HepG2 (cell line): ENCODE measurements around the gene BATF. TPM values are rescaled to one million over a fixed set of nuclear protein-coding genes. Genes with fewer than 3 reads are reported as not detected.

Experiments used
- ERF ChIP-seq: IDR thresholded peaks from 2 replicates; pipeline ENCODE4 v1.6.1; 2018; ENCODE audit warnings: missing biosample characterization, missing genetic modification reagents
- FOXK1 ChIP-seq: sonication (generic); formaldehyde crosslinking; IDR thresholded peaks from 2 replicates; pipeline ENCODE4 v1.4.0; 2020; ENCODE audit warnings: low read depth, missing genetic modification reagents, borderline replicate concordance
- GLI4 ChIP-seq: sonication (generic); formaldehyde crosslinking; IDR thresholded peaks from 2 replicates; pipeline ENCODE4 v1.5.1; 2020; ENCODE audit warnings: missing genetic modification reagents, mild to moderate bottlenecking, moderate library complexity, borderline replicate concordance
- IRX3 ChIP-seq: sonication (generic); formaldehyde crosslinking; IDR thresholded peaks from 2 replicates; pipeline ENCODE4 v1.8.1; 2023; ENCODE audit warnings: mild to moderate bottlenecking, low read depth, missing genetic modification reagents, borderline replicate concordance
- KLF15 ChIP-seq: sonication (generic); formaldehyde crosslinking; IDR thresholded peaks from 2 replicates; pipeline ENCODE4 v1.8.1; 2023; ENCODE audit warnings: borderline replicate concordance, mild to moderate bottlenecking, inconsistent platforms, missing genetic modification reagents, mixed read lengths
- MBD4 ChIP-seq: IDR thresholded peaks from 2 replicates; pipeline ENCODE4 v1.6.1; 2012; ENCODE audit warnings: low read length, inconsistent platforms, borderline replicate concordance
- MIXL1 ChIP-seq: IDR thresholded peaks from 2 replicates; pipeline ENCODE4 v1.6.1; 2016
- NR1H2 ChIP-seq: sonication (generic); formaldehyde crosslinking; IDR thresholded peaks from 2 replicates; pipeline ENCODE4 v1.8.1; 2022; ENCODE audit warnings: low read depth, missing genetic modification reagents, borderline replicate concordance
- RXRB ChIP-seq: IDR thresholded peaks from 2 replicates; pipeline ENCODE4 v1.6.1; 2016; ENCODE audit warnings: borderline replicate concordance, missing genetic modification reagents, missing compliant biosample characterization
- SALL1 ChIP-seq: sonication (generic); formaldehyde crosslinking; IDR thresholded peaks from 2 replicates; pipeline ENCODE4 v1.8.0; 2022; ENCODE audit warnings: mild to moderate bottlenecking, missing genetic modification reagents
- ZBTB21 ChIP-seq: sonication (generic); formaldehyde crosslinking; IDR thresholded peaks from 2 replicates; pipeline ENCODE4 v1.4.0; 2020; ENCODE audit warnings: missing genetic modification reagents
- ZNF329 ChIP-seq: sonication (generic); formaldehyde crosslinking; IDR thresholded peaks from 2 replicates; pipeline ENCODE4 v1.9.0; 2021; ENCODE audit warnings: low read depth, mild to moderate bottlenecking, missing genetic modification reagents
- ZNF335 ChIP-seq: sonication (generic); formaldehyde crosslinking; IDR thresholded peaks from 2 replicates; pipeline ENCODE4 v1.4.0; 2020; ENCODE audit warnings: missing genetic modification reagents
- ZNF441 ChIP-seq: sonication (generic); formaldehyde crosslinking; IDR thresholded peaks from 2 replicates; pipeline ENCODE4 v1.7.0; 2021; ENCODE audit warnings: missing genetic modification reagents, borderline replicate concordance
- ZNF883 ChIP-seq: sonication (generic); formaldehyde crosslinking; IDR thresholded peaks from 2 replicates; pipeline ENCODE4 v1.5.1; 2020; ENCODE audit warnings: mild to moderate bottlenecking, missing genetic modification reagents; ENCODE audit errors: not compliant biosample characterization
- polyA plus RNA-seq, 8 experiments: library from polyadenylated mRNA; depleted of rRNA in 3 of 8; stranded (reverse) in 7 of 8; unstranded in 1 of 8; fragments of >200 nt; fragmentation: Illumina TruSeq in 4 of 8; extraction: Trizol in 4 of 8; gene quantifications; 2 replicates each; pipeline versions ENCODE4 v1.2.1 to v1.2.3, GENCODE V29; 2011 to 2016; ENCODE audit warnings: low read depth in 4 of 8, missing spikeins in 1 of 8, mixed read lengths in 1 of 8; ENCODE audit not compliant: insufficient read depth in 1 of 8
- total RNA-seq, 5 experiments: library from RNA; depleted of rRNA; stranded (reverse); fragments of >200 nt; fragmentation: Illumina TruSeq; extraction: Trizol; gene quantifications; 2 replicates each; pipeline ENCODE4 v1.2.3, GENCODE V29; 2016; ENCODE audit warnings: low read depth in 1 of 5
- TF ChIP-seq, protein P1 (sequence below): sonication (generic); formaldehyde crosslinking; IDR thresholded peaks from 2 replicates; pipeline ENCODE4 v1.4.0; 2020; ENCODE audit warnings: mild to moderate bottlenecking, missing genetic modification reagents
- TF ChIP-seq, protein P2 (sequence below): sonication (generic); formaldehyde crosslinking; IDR thresholded peaks from 2 replicates; pipeline ENCODE4 v1.4.0; 2020; ENCODE audit warnings: missing genetic modification reagents
- TF ChIP-seq, protein P3 (sequence below): sonication (generic); formaldehyde crosslinking; IDR thresholded peaks from 2 replicates; pipeline ENCODE4 v1.9.0; 2021; ENCODE audit warnings: missing genetic modification reagents, mild to moderate bottlenecking, borderline replicate concordance
- TF ChIP-seq, protein P4 (sequence below): IDR thresholded peaks from 2 replicates; pipeline ENCODE4 v1.6.1; 2016; ENCODE audit warnings: low read depth, borderline replicate concordance
- TF ChIP-seq, protein P5 (sequence below): IDR thresholded peaks from 2 replicates; pipeline ENCODE4 v1.6.1; 2016
- TF ChIP-seq, protein P6 (sequence below): sonication (generic); formaldehyde crosslinking; IDR thresholded peaks from 2 replicates; pipeline ENCODE4 v1.8.1; 2023; ENCODE audit warnings: missing genetic modification reagents, inconsistent platforms, borderline replicate concordance

BATF gene
- total and polyA plus RNA-seq, 2 of the 13 experiments (the other 11 are each of a cell fraction or from before 2014, with no cell fraction given) = 0.22 to 0.37 TPM

DNA sequence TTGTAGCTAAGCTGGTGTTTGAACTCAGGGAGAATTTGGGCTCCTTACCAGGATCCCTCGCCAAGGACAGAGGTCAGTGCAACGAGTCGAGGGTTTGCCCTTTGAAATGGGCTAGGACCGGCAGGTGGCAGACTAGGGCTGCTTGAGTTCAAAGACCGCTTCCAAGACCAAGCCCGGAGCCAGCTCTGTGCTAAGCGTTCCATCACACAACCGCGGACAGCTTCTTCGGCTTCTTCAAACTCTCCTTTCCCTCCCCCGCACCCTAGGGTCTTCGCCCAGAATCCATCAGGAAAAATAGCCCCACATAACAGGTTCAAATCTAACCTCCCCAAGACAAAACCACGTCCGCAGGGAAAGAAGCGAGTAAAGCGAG is 55.4 kb downstream of the BATF start (continued):
- TF ChIP-seq, protein P1, sequence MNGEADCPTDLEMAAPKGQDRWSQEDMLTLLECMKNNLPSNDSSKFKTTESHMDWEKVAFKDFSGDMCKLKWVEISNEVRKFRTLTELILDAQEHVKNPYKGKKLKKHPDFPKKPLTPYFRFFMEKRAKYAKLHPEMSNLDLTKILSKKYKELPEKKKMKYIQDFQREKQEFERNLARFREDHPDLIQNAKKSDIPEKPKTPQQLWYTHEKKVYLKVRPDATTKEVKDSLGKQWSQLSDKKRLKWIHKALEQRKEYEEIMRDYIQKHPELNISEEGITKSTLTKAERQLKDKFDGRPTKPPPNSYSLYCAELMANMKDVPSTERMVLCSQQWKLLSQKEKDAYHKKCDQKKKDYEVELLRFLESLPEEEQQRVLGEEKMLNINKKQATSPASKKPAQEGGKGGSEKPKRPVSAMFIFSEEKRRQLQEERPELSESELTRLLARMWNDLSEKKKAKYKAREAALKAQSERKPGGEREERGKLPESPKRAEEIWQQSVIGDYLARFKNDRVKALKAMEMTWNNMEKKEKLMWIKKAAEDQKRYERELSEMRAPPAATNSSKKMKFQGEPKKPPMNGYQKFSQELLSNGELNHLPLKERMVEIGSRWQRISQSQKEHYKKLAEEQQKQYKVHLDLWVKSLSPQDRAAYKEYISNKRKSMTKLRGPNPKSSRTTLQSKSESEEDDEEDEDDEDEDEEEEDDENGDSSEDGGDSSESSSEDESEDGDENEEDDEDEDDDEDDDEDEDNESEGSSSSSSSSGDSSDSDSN (CRISPR knock-in tag) = 0 out of 2 replicates have a peak, but pooled peaks have one; percentile 28
- TF ChIP-seq IRX3 (CRISPR knock-in tag) (0 out of 2 replicates have a peak, but pooled peaks have one; percentile 44), GLI4 (CRISPR knock-in tag) (no peak), ERF (CRISPR knock-in tag) (peak; percentile 52; the same call in 1 of the 2 replicates), KLF15 (CRISPR knock-in tag) (no peak), SALL1 (CRISPR knock-in tag) (peak; percentile 36; the same call in 1 of the 2 replicates), NR1H2 (CRISPR knock-in tag) (no peak), FOXK1 (peak; percentile 31; the same call in 1 of the 2 replicates), RXRB (CRISPR knock-in tag) (0 out of 2 replicates have a peak, but pooled peaks have one; percentile 32), MBD4 (no peak), ZNF883 (CRISPR knock-in tag) (peak; percentile 19), MIXL1 (CRISPR knock-in tag) (peak; percentile 29; the same call in 1 of the 2 replicates), ZNF441 (CRISPR knock-in tag) (0 out of 2 replicates have a peak, but pooled peaks have one; percentile 20), ZNF329 (CRISPR knock-in tag) (0 out of 2 replicates have a peak, but pooled peaks have one; percentile 3), ZNF335 (CRISPR knock-in tag) (0 out of 2 replicates have a peak, but pooled peaks have one; percentile 36), ZBTB21 (CRISPR knock-in tag) (no peak)
- TF ChIP-seq, protein P2, sequence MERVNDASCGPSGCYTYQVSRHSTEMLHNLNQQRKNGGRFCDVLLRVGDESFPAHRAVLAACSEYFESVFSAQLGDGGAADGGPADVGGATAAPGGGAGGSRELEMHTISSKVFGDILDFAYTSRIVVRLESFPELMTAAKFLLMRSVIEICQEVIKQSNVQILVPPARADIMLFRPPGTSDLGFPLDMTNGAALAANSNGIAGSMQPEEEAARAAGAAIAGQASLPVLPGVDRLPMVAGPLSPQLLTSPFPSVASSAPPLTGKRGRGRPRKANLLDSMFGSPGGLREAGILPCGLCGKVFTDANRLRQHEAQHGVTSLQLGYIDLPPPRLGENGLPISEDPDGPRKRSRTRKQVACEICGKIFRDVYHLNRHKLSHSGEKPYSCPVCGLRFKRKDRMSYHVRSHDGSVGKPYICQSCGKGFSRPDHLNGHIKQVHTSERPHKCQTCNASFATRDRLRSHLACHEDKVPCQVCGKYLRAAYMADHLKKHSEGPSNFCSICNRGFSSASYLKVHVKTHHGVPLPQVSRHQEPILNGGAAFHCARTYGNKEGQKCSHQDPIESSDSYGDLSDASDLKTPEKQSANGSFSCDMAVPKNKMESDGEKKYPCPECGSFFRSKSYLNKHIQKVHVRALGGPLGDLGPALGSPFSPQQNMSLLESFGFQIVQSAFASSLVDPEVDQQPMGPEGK (CRISPR knock-in tag) = no peak
- TF ChIP-seq, protein P3, sequence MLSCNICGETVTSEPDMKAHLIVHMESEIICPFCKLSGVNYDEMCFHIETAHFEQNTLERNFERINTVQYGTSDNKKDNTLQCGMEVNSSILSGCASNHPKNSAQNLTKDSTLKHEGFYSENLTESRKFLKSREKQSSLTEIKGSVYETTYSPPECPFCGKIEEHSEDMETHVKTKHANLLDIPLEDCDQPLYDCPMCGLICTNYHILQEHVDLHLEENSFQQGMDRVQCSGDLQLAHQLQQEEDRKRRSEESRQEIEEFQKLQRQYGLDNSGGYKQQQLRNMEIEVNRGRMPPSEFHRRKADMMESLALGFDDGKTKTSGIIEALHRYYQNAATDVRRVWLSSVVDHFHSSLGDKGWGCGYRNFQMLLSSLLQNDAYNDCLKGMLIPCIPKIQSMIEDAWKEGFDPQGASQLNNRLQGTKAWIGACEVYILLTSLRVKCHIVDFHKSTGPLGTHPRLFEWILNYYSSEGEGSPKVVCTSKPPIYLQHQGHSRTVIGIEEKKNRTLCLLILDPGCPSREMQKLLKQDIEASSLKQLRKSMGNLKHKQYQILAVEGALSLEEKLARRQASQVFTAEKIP (CRISPR knock-in tag) = no peak
- TF ChIP-seq, protein P4, sequence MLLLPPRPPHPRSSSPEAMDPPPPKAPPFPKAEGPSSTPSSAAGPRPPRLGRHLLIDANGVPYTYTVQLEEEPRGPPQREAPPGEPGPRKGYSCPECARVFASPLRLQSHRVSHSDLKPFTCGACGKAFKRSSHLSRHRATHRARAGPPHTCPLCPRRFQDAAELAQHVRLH (CRISPR knock-in tag) = no peak
- TF ChIP-seq, protein P5, sequence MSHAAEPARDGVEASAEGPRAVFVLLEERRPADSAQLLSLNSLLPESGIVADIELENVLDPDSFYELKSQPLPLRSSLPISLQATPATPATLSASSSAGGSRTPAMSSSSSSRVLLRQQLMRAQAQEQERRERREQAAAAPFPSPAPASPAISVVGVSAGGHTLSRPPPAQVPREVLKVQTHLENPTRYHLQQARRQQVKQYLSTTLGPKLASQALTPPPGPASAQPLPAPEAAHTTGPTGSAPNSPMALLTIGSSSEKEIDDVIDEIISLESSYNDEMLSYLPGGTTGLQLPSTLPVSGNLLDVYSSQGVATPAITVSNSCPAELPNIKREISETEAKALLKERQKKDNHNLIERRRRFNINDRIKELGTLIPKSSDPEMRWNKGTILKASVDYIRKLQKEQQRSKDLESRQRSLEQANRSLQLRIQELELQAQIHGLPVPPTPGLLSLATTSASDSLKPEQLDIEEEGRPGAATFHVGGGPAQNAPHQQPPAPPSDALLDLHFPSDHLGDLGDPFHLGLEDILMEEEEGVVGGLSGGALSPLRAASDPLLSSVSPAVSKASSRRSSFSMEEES (CRISPR knock-in tag) = peak; percentile 13; the same call in 1 of the 2 replicates
- TF ChIP-seq, protein P6, sequence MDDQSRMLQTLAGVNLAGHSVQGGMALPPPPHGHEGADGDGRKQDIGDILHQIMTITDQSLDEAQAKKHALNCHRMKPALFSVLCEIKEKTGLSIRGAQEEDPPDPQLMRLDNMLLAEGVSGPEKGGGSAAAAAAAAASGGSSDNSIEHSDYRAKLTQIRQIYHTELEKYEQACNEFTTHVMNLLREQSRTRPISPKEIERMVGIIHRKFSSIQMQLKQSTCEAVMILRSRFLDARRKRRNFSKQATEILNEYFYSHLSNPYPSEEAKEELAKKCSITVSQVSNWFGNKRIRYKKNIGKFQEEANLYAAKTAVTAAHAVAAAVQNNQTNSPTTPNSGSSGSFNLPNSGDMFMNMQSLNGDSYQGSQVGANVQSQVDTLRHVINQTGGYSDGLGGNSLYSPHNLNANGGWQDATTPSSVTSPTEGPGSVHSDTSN (CRISPR knock-in tag) = no peak
